ENCODE results near the gene NUP210.

Gene NUP210

DNA sequence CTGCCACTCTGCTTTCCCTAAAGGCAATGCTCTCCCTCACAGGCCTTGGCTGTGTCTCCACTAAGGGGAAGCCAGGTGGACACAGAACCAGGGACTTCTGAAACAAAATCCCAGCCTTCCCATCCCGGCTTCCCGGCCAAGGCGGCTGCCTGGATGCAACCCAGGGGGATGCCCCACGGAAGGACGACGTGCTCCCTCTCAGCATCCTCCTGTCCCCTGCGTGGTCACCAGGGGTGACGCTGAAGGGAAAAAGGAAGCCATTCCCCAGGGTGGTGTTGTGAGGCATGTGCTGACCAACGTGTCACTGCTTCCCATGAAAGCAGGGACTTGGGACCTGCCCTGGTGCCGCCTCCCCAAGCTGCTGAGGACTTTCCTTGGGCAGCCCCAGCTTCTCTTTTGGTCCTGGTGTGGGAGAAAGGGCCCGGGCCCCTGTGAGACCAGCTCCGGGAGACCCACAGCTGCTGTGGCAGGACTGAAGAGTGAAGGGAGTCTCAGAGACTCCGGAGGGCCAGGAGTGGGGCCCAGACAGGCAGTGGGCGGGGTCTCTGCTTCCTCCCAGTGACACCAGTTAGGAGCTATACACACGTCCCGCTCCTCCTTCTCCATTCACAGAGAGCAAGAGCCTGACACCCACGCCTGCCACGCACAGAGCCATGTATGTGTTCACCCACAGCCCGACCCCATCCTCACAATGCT, 139.2 kb downstream of the NUP210 start:
- no peak for DNase-seq (ENCODE audit: low read depth)
- in situ Hi-C loops (cut with HindIII; ENCODE audit: low sequenced_read_pairs), result no loop called here
- H3K4me3 ChIP-seq (ENCODE audit: low read depth, low read length), result no peak overlapping the region
- TF ChIP-seq CTCF (IDR thresholded peaks at IDR 0.05; ENCODE audit: low read depth, low read length, missing control alignments), result no peak

DNA sequence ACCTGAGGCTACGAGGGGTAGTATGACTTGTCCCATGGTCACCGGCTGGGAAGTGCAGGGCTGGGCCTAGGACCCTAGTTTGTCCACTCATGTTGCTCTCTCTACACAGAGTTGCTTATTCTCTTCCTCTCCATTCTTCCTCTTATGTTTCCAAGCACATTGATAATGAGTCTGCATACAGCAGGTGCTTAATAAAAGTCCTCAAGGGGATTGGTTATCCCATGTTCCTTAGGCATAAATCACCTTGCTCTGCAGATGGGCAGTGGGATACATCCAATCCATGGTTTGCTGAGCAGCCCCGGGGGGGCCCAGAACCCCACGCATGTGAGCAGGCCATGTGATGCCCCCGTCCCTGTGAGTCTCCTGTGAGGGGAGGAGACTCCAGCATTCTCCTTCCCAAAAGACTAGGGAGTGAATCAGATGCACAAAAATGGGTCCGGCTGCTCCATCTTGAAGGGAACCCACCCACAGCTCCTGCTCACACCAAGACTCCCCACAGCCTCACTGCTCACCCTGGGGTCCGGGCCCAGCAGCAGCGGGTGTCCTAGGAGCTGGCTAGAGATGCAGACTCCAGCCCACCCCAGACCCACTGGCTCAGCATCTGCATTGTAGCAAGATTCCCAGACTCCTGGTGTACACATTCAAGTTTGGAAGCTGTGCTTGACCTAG, 139.9 kb downstream of the NUP210 start:
- DNase-seq (ENCODE audit: low read depth), result no peak
- in situ Hi-C loops (cut with HindIII; ENCODE audit: low sequenced_read_pairs), result no loop called here
- H3K4me3 ChIP-seq (ENCODE audit: low read depth, low read length), result no peak overlapping the region
- TF ChIP-seq CTCF (IDR thresholded peaks at IDR 0.05; ENCODE audit: low read depth, low read length, missing control alignments), result no peak

DNA sequence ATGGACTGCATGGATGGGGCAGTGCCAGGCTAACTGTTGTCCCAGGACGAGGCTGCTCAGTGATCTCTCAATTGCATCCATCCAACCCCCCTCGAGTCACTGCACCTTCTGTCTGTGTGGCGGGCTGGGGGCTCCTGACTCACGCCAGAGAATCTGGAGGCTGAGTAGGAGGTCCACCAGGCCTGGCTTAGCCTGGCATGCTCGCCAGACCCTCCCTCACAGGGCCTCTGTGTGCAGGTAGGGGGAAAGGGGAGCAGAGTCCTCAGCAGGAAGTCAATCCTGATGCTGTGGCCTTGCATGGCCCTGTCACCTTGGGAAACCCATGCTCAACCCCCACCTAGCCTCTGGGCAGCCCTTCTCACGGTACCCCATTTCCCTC, 140.6 kb downstream of the NUP210 start:
- H3K4me3 ChIP-seq (ENCODE audit: low read depth, low read length), result no peak overlapping the region
- in situ Hi-C loops (cut with HindIII; ENCODE audit: low sequenced_read_pairs), result no loop called here
- DNase-seq (ENCODE audit: low read depth), result no peak
- no peak for TF ChIP-seq CTCF (IDR thresholded peaks at IDR 0.05; ENCODE audit: low read depth, low read length, missing control alignments)

DNA sequence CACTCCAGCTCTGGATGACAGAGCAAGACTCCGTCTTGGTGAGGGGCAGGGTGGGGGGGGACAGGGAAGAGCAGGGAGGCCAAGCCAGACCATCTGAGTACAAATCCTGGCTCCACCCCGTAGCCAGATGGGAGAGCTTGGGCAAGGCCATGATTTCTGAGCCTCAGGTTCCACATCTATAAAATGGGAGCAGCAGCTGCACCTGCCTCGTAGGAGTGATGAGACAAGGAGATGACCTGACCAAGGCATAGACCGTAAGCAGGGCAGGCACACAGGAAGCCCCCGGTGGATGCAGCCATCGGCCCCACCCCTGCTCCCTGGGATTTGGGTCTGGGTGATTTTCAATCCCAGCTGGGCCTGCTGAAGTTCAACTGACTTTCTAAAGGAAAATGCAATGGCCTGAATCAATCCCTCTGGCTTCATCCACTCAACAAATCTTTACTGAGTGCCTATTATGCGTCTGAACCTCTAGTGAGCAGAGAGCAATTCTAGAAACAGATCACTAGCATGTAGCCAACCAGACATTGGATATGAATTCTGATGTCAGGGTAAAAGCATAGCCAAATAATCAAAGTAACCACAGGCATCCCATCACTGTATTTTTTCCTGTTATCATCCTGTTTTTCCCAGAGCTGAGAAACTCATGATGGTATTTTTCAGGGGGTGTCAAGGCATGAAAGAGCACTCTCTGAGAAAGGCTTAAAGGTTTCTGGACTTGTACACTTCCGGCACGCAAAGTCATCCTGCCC, 141.2 kb downstream of the NUP210 start:
- no peak for DNase-seq (ENCODE audit: low read depth)
- H3K4me3 ChIP-seq (ENCODE audit: low read depth, low read length), result no peak overlapping the region
- in situ Hi-C loops (cut with HindIII; ENCODE audit: low sequenced_read_pairs), result no loop called here
- no peak for TF ChIP-seq CTCF (IDR thresholded peaks at IDR 0.05; ENCODE audit: low read depth, low read length, missing control alignments)

- DNase-seq (ENCODE audit: low read depth), result no peak
- TF ChIP-seq CTCF (IDR thresholded peaks at IDR 0.05; ENCODE audit: low read depth, low read length, missing control alignments), result no peak
- no peak overlapping the region for H3K4me3 ChIP-seq (ENCODE audit: low read depth, low read length)
- in situ Hi-C loops (cut with HindIII; ENCODE audit: low sequenced_read_pairs), result no loop called here
Observed at GRCh38 chr3:13277860-13278531, 142.1 kb downstream of the NUP210 start.

DNA sequence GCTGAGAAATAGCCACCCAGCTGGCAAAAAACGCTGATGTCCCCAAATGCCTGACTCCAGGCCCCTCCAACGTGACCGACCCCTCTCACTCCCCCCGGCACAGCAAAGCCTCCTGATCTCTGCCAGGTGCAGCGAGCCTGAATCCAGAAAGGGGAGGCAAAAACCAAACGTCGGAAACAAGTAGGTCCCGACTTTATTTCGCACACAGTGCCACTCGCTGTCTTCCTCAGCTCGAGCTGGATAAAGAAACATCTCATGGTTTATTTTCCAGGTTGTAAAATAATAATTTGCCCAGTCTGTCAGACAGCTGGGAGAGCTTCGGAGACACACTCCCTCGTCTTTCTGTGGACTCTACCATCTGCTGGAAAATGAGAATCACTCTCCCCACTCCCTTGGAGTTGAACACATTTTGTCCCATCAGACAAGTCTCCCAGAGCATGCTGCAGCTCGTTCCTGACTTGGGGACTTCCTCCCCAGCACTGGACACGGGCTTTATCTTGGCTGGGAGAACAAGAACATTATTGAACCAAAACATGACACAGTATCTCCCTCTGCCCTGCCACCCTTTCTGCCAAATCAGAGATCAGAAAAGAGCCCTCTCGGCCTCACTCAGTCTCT, 142.8 kb downstream of the NUP210 start:
- TF ChIP-seq CTCF (IDR thresholded peaks at IDR 0.05; ENCODE audit: low read depth, low read length, missing control alignments), result no peak
- in situ Hi-C loops (cut with HindIII; ENCODE audit: low sequenced_read_pairs), result no loop called here
- DNase-seq (ENCODE audit: low read depth), result no peak
- no peak overlapping the region for H3K4me3 ChIP-seq (ENCODE audit: low read depth, low read length)
